Kidney epithelial cell (primary cell): ENCODE measurements around the gene MED7. TPM values are rescaled to one million over a fixed set of nuclear protein-coding genes. Genes with fewer than 3 reads are reported as not detected.
A peak's percentile ranks its signal among the peaks of the same experiment; 100 is the strongest.
"Not testable (repeated sequence)": the region's sequence is repeated elsewhere in the genome, so short reads cannot be mapped to it uniquely, and the experiment has no call there.

Experiments used
- DNase-seq: peaks from one replicate; pipeline ENCODE4 v3.0.0-alpha.2; 2010; ENCODE audit warnings: low read depth
- H3K27me3 ChIP-seq: 2 replicates; pipeline ENCODE4 v1.6.0; 2011; ENCODE audit warnings: low read length; ENCODE audit not compliant: control insufficient read depth, insufficient read depth
- H3K36me3 ChIP-seq: 2 replicates; pipeline ENCODE4 v1.5.1; 2011; ENCODE audit warnings: low read length; ENCODE audit not compliant: control insufficient read depth, insufficient read depth
- H3K4me3 ChIP-seq: 2 replicates; pipeline ENCODE4 v1.5.1; 2011; ENCODE audit warnings: low read depth, mild to moderate bottlenecking, control low read depth, low read length
- total RNA-seq: library from RNA; depleted of rRNA; stranded (reverse); fragments of >200 nt; gene quantifications from 2 replicates; pipeline ENCODE4 v1.2.3, GENCODE V29; 2015
- TF ChIP-seq, protein P1 (sequence below): IDR thresholded peaks from 2 replicates; pipeline ENCODE4 v1.5.1; 2011; ENCODE audit warnings: mild to moderate bottlenecking, moderate library complexity, low read length, control low read depth, inconsistent platforms; ENCODE audit not compliant: insufficient read depth, poor library complexity, severe bottlenecking

The MED7 gene, protein sequence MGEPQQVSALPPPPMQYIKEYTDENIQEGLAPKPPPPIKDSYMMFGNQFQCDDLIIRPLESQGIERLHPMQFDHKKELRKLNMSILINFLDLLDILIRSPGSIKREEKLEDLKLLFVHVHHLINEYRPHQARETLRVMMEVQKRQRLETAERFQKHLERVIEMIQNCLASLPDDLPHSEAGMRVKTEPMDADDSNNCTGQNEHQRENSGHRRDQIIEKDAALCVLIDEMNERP
- 12.2 and 17.7 TPM in 2 replicates for total RNA-seq

GRCh38 chr5:157142317-157143126, at the start of gene MED7:
TSS of gene MED7 (minus strand) at chr5:157142865. CDS start at chr5:157139431, 3,434 bp downstream.
- H3K36me3 ChIP-seq, result peaks cover 2% of the 10 kb centered on the region
- peak within 1 kb of the TSS; percentile 86 for H3K4me3 ChIP-seq
- TF ChIP-seq, protein P1, sequence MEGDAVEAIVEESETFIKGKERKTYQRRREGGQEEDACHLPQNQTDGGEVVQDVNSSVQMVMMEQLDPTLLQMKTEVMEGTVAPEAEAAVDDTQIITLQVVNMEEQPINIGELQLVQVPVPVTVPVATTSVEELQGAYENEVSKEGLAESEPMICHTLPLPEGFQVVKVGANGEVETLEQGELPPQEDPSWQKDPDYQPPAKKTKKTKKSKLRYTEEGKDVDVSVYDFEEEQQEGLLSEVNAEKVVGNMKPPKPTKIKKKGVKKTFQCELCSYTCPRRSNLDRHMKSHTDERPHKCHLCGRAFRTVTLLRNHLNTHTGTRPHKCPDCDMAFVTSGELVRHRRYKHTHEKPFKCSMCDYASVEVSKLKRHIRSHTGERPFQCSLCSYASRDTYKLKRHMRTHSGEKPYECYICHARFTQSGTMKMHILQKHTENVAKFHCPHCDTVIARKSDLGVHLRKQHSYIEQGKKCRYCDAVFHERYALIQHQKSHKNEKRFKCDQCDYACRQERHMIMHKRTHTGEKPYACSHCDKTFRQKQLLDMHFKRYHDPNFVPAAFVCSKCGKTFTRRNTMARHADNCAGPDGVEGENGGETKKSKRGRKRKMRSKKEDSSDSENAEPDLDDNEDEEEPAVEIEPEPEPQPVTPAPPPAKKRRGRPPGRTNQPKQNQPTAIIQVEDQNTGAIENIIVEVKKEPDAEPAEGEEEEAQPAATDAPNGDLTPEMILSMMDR, result no peak
- peak; percentile 95 for DNase-seq
- no peaks in the 10 kb centered on the region for H3K27me3 ChIP-seq

DNA sequence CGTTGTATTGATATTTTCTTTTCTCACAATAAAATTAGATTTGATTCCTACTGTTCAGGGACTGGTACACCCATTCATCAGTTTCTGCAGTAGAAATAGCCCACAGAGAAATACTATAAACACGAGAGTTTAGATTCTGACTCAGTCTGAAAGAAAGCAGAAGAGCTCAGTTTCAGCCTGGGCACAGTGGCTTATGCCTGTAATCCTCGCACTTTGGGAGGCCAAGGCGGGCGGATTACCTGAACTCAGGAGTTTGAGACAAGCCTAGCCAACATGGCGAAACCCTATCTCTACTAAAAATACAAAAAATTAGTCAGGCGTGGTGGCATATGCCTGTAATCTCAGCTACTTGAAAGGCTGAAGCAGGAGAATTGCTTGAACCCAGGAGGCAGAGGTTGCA, 46.6 kb upstream of the MED7 start:
- Histone ChIP-seq H3K27me3 (no peaks in the 10 kb centered on the region), H3K4me3 (no peak overlapping the region), H3K36me3 (no peaks in the 10 kb centered on the region)
- no peak for DNase-seq
- TF ChIP-seq, protein P1, result no peak

GRCh38 chr5:157188270-157188669, 45.6 kb upstream of the MED7 start:
- DNase-seq, result no peak
- TF ChIP-seq, protein P1, result no peak
- Histone ChIP-seq H3K4me3 (no peak overlapping the region), H3K27me3 (no peaks in the 10 kb centered on the region), H3K36me3 (no peaks in the 10 kb centered on the region)

DNA sequence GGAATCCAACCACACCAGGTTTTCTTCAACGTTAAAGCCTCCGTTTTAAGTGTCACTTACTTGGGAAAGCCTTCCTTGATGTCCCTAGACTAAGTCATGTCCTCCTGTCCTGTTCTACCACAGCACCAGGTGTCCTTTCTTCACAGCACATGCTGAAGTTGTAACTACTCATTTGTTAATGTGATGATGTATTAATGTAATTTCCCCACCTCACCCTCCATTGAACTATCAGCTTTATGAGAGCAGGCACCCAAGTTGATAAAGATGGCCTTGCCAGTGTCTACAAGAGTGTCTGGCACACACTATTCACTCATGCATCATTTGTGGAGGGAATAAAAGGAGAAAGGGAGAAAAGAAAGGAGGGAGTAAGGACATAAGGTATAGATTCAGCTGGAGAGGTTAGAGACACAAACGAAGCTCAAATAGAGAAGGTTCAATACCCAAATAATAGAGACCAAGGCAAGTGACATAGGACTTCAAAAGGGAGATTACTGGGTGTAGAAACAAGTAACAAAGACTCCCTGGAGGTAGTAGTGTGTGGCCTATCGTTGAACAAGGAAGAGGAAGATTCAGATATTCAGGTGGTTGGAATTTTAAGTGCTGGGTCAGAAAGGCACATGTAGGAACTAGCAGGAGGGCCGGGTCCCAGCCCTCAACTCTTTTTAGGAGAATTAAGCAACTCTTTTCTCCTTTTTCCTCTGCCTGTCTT, 44.5 kb upstream of the MED7 start:
- no peak overlapping the region for H3K4me3 ChIP-seq
- no peaks in the 10 kb centered on the region for H3K27me3 ChIP-seq
- DNase-seq, result no peak
- TF ChIP-seq, protein P1, result no peak
- H3K36me3 ChIP-seq, result no peaks in the 10 kb centered on the region

DNA sequence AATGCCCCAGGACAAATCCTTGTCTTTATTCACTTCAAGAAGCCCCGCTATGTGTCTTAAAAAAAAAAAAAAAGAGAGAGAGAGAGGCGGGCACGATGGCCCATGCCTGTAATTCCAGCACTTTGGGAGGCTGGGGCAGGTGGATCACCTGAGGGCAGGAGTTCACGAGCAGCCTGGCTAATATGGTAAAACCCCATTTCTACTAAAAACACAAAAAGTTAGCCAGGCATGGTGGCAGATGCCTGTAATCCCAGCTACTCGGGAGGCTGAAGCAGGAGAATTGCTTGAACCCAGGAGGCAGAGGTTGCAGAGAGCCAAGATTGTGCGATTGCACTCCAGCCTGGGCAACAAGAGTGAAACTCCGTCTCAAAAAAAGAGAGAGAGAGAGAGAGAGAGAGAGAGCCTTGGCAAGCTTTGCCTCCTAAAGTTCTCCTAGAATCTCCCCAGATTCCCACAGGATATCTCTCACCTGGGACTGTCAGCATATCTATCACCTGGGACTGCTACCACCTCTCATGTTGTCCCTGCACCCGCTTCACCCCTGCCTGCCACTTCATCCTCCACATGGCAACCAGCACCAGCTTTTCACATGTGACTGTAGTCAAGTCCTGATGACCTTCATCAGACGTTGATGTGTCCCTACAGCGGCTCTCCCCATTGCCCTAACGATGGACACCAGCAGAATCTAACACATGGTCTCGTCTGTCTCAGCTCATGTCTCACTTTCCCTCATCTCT, 43.8 kb upstream of the MED7 start:
- no peaks in the 10 kb centered on the region for H3K36me3 ChIP-seq
- TF ChIP-seq, protein P1, result no peak
- H3K4me3 ChIP-seq, result no peak overlapping the region
- DNase-seq, result no peak
- no peaks in the 10 kb centered on the region for H3K27me3 ChIP-seq

GRCh38 chr5:157185122-157185521, 42.5 kb upstream of the MED7 start:
- not testable (repeated sequence) for H3K27me3 ChIP-seq, DNase-seq, H3K36me3 ChIP-seq, H3K4me3 ChIP-seq
